GM08714 (cell line): ENCODE data around the gene CLPTM1L.
"Not testable (repeated sequence)": the region's sequence is repeated elsewhere in the genome, so short reads cannot be mapped to it uniquely, and the experiment has no call there.

Experiments
- H3K4me3 ChIP-seq: fragments of 200-500 bp; sonication (Bioruptor generic); 2 replicates; pipeline ENCODE4 v1.5.1; 2014; ENCODE audit warnings: mild to moderate bottlenecking, low read length, inconsistent platforms
- ZNF274 ChIP-seq: IDR thresholded peaks from 2 replicates; pipeline ENCODE4 v1.6.1; 2012; ENCODE audit warnings: mild to moderate bottlenecking, low read depth, low read length

Gene CLPTM1L

DNA sequence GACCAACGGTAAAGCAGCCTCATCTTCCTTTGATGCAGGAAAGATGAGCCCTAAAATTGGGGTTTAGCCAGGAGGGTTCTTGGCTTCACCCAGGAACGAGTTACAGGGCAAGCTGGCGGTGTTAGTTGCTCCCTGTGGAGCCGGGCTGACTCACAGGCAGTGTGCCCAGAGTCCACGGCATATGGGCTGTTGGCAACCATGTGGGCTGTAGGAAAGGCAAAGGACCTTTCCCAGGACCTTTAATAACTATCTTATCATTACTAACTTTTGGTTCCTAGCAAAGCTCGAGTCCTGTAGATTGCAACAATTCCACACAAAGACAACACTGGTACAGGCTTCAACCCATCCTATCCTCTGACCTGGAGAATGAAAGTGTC lies 29.8 kb upstream of the CLPTM1L start:
- no peak for TF ChIP-seq ZNF274
- H3K4me3 ChIP-seq, result no peak overlapping the region

DNA sequence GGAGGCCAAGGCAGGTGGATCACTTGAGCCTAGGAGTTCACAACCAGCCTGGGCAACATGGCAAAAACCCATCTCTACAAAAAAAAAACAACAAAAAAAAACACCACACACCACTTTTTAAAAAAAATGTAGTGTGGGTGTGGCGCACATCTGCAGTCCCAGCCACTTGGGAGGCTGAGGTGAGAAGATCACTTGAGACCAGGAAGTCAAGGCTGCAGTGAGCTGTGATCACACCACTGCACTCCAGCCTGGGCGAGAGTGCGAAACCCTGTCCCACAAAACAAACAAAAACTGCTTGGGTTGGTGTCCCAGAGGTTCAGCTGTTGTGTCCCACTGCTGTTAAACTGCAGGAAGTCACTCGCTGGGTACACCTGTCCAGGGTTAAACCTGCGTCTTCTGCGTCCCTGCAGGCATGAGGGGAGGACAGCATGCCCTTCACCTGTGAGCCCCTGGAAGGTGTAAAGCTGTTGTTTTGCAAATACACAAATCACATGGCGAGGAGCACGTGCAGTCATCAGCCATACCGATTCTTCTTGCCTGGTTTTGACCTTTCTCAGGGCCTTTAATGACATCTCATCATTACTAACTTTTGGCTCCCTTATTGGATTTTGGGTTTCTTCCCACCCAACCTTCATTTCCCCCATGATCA lies 29.3 kb upstream of the CLPTM1L start:
- TF ChIP-seq ZNF274, result no peak
- no peak overlapping the region for H3K4me3 ChIP-seq

DNA sequence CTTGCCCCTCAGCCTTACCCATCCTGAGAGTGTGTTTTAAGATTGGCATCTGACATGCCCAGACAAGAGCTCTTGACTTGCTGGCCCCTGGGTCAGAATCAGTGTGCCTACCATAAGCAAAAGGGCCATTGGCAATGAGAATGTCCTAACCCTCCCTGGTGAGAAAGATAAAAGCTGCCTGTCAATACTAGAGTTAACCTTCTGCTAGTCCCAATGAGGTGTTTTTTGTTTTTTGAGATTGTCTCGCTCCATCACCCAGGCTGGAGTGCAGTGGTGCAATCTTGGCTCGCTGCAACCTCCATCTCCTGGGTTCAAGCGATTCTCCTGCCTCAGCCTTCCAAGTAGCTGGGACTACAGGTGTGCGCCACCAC lies 27.1 kb upstream of the CLPTM1L start:
- not testable (repeated sequence) for H3K4me3 ChIP-seq

DNA sequence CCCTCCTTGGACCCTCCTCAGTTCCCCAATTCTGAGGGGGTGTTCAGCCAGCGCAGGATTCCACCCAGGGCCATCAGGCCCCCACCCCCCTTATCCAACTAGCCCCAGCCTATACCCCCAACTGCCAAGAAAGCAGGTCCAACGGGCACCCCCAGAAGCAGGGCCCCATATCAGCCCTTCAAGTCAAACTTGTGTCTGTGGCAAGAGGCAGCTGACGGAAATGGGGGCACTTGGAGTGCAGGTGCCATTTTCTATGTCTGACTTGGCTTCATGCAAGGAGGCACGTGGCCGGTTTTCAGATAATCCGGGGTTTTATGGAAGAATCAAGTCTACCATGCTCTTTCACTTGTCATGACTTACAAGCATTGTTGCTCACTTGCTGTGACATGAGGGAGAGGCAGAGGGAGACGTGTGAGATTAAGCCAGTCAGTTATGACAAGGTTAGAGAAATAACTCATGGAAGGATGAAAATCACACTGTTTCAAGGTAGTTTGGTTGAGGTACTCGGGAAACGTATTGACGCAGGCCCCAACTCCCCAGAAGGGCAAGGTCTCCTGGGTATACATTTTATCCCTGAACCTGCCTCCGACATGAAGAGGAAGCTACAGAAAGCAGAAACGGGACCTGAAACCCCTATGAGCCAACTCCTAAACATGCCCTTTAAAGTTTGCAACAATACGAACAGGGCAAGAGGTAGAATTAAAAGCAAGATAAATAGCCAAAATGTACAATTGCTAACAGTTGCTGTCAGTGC lies 26.5 kb upstream of the CLPTM1L start:
- no peak overlapping the region for H3K4me3 ChIP-seq

DNA sequence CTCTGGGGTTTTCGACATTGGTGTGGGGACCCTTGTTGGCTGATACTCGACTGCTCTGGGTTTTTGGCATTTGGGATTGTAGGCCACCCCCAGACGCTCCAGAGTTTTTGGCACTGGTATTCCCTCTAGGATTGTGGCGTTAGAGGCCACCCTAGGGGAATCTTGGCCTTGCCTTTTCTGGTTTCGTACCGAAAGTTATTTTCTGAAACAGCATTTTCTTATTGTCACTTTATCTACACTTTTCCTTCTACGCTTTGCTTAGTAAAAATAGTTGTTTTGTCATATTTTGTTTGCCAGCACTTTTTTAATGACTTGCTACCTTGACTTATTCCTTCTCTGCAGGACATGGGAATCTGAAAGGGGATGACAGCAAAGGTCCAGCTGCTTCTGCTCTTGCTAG lies 25.1 kb upstream of the CLPTM1L start:
- no peak for TF ChIP-seq ZNF274
- H3K4me3 ChIP-seq, result no peak overlapping the region

More for the DNA sequence above, 26.5 kb upstream of the CLPTM1L start:
- no peak for TF ChIP-seq ZNF274

DNA sequence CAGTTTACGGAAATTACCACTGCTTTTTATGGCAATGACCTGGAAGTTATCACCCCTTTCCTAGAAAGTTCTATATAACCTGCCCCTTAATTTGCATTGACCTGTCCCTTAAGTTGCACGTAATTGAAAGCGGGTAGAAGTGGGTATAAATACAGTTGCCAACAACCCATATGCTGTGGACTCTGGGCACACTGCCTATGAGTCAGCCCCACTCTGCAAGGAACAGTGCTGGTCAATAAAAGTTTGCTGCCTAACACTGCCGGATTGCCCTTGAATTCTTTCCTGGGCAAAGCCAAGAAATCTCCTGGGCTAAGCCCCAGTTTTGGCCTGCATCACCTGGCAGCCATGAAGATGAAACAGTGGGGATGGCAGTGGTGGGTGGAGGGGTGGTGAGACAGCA lies 23.9 kb upstream of the CLPTM1L start:
- TF ChIP-seq ZNF274, result no peak
- no peak overlapping the region for H3K4me3 ChIP-seq

DNA sequence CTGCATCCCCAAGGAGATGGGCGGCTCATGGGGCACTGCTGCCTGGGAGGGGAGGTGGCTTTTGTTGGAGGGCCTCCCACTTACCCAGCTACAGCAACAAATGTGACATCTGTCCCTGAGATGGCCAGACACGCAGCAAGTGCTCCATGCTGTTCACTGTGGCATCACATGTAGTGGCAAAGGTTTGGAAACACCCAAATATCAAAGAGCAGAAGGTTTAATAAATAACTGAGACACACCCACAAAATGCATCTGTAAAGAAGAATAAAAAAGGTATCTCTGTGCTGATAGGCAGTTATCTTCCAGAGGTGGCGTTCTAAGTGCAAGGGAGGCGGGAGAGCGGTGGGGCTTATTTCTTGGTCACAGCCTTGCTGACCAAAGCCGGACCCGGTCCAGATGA lies 23.3 kb upstream of the CLPTM1L start:
- TF ChIP-seq ZNF274, result no peak
- no peak overlapping the region for H3K4me3 ChIP-seq

DNA sequence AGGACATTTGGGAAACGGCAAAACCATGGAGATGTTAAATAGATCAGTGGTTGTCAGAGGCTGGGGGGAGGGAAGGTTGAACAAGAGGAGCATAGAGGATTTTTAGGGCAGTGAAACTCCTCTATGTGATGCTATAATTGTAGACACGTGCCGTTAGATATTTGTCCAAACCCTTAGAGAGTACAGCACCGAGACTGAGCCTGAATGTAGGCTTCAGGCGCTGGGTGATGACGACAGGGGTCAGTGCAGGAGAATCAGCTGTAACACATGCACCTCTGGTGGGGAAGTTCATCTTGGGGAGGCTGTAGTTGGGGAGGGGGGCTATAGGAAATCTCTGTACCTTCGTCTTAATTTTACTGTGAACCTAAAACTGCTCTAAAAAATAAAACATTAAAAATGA lies 22.2 kb upstream of the CLPTM1L start:
- H3K4me3 ChIP-seq, result no peak overlapping the region
- TF ChIP-seq ZNF274, result no peak

DNA sequence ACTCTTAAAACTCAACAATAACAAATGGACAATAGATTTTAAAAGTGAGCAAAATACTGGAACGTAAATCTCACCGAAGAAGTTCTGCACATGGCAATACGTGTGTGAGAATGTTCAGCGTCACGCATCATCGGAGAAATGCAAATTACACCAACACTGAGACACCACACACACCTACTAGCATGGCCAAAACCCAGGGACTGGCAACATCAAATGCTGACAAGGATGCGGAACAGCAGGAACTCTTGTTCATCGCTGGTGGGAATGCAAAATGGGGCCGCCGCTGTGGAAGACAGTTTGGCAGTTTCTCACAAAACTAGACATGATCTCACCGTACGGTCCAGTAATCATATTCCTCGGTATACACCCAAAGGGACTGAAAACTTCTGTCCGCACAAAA lies 21.6 kb upstream of the CLPTM1L start:
- no peak for TF ChIP-seq ZNF274
- H3K4me3 ChIP-seq, result no peak overlapping the region

DNA sequence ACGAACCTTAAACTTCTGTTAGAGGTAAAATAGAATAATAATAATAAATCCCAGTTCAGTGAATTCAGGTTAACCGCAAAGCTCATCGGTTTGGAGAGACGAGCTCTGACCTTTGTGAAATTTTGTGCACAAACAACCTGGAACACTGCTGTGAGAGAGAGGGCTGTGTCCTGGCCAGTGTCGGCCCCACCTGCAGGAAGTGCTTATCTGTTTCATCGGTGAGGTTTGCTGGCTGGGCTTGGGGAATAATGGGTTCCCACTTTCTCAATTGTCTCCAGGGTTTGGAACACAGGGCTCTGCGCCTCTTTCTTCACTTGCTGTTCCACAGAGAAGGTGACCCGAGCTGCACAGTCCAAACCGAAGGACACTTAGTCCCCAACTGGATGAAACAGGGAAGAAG lies 19.3 kb upstream of the CLPTM1L start:
- no peak for TF ChIP-seq ZNF274
- H3K4me3 ChIP-seq, result no peak overlapping the region

DNA sequence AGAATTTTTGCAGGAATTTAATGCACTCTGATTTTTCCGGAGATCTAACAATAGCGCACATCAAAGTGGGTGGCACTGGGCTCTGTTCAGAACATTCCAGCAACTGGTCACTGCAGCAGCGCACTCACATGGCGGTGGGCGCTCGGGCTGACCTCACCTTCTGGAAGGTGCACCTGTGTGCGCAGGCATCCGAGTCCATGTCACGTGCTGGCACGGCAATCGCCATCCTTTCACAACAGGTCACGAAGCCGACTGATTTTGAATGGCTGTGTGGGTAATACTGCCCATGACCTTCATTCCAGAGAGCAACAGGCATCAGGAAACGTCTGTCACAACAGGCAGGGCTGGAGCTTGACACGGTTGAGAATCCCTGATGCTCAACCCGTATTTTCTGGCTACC lies 18.7 kb upstream of the CLPTM1L start:
- no peak for TF ChIP-seq ZNF274
- no peak overlapping the region for H3K4me3 ChIP-seq

DNA sequence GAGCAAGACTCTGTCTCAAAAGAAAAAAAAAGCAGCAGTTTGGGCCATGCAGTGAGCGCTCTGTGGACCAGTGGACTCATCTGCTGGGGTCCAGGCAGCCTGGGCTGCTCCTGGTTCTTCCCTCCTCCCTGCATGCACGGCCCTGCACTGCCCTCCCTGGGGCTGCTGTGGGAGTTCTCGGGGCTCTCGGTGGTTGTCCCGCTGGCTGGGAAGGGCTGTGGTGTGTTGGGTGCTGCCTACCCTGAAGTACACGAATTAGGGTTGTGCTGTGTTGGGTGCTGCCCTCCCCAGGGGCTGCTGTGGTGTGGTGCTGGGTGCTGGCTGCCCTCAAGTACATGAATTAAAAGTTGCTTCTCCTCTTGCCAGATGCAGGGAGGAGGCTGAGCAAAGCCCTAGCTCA lies 18.3 kb upstream of the CLPTM1L start:
- no peak overlapping the region for H3K4me3 ChIP-seq
- no peak for TF ChIP-seq ZNF274

DNA sequence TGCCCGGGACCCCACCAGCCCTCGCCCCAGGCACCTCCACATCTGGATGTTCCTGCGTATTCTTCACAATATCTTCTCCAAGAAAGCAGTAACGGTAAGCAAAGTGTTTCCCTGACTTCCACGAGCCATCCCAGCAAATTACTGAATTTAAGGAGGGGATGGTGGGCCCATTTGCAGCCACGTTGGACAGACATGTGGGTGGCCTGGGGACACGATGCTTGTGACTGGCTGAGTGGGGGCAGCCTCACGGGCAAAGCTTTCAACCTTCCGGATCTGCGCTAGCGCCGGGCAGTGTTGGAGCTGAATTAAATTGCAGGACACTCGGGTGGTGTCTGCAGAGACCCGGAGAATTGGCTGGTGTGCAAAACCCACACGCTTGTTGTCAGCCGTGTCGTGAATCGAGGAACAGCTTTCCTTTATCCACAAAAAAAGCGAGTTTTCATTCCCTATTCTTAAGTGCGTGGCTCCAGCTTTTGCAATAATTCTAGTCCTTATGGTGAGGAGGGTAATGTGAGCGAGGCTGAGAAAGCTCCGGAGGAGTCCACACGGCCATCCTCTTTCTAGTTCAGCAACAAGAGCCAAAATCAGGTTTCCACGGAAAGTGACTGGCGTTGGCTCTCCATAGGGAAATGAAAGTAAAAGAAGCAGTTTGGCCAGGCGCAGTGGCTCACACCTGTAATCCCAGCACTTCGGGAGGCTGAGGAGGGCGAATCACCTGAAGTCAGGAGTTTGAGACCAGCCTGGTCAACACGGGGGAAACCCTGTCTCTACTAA lies 17.5 kb upstream of the CLPTM1L start:
- TF ChIP-seq ZNF274, result no peak
- H3K4me3 ChIP-seq, result no peak overlapping the region

DNA sequence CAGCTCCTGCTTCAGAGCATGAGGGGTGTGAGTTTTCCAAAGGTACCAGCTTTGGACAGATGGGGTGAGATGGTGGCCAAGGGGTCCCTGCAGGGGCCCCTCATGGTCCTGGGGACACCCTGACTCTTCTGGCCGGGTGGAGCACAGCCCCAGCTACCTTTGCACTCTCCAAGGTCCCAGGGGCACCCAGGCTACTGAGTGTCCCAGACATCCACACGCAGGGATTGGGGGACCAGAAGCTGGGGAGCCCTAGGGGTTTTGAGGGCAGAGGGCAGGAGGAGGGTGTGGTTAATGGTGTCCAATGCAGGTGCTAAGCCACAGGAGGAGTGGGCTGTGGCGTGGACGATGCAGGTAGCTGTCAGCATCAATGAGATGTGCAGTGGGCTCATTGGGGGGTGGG lies 16.0 kb upstream of the CLPTM1L start:
- TF ChIP-seq ZNF274, result no peak

DNA sequence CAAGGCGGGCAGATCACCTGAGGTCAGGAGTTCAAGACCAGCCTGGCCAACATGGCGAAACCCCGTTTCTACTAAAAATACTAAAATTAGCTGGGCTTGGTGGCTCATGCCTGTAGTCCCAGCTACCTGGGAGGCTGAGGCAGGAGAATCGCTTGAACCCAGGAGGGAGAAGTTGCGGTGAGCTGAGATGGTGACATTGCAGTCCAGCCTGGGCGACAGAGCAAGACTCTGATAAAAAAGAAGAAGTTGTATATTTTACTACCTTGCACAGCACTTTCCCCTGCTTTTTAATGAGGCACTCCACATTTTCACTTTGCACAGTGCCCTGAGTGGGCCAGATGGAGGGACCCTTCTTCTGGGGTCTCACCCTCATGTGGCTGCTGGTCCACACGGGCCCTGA lies 15.5 kb upstream of the CLPTM1L start:
- H3K4me3 ChIP-seq, result not testable (repeated sequence)

More for the DNA sequence above, 16.0 kb upstream of the CLPTM1L start:
- H3K4me3 ChIP-seq, result no peak overlapping the region
